ENCODE measurements around the gene CERS6.

- TF ChIP-seq CTCF (IDR thresholded peaks at IDR 0.05; ENCODE audit: poor library complexity, severe bottlenecking): no peak
- TF ChIP-seq POLR2AphosphoS5 (IDR thresholded peaks at IDR 0.05): no peak
Observed at GRCh38 chr2:168669151-168669550, 213.1 kb downstream of the CERS6 start.
